DMS 273 treated with DMSO at 0.1 percent for 48 hours (cell line): ENCODE results near the gene TRIM28.
"Not testable (repeated sequence)": the region's sequence is repeated elsewhere in the genome, so short reads cannot be mapped to it uniquely, and the experiment has no call there.

Experiments used
- DNase-seq: peaks from one replicate; lab custom pipeline; 2025; lab: John Stamatoyannopoulos, UW

TRIM28 gene

DNA sequence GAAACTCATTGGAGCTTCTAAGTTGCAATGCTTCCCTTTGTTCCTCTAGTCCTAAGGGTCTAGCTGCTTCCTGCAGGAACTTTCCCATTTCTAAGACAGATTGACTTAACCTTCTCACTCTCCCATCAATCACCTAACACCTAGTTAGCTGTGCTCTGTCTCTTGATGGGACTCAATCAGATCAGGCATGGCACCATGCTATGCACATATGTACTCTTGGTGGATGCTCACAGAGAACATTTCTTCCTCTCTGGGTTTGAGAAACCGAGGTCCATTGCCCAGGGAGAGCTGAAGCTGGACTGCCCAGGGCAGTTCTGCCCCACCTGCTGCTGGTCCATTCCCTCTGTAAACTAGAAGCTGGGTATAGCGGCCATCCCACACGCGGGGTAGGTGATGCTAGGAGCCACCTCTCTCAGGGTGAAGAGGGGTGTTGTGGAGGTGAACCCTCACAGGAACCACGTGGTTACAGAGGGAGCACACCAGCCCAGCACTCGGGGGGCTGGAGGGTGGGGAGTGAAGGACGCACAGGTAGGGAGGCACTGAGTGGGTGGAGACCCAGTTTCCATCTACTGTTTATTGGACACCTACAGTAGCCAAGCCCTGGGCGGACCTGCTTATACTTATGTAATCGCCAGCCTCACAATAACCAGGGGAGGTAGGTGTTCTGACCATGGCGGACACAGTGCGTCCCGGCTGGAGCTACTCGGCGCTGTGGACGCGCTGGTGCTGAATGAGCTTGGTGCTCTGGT, 17.7 kb downstream of the TRIM28 start:
- no peak for DNase-seq

DNA sequence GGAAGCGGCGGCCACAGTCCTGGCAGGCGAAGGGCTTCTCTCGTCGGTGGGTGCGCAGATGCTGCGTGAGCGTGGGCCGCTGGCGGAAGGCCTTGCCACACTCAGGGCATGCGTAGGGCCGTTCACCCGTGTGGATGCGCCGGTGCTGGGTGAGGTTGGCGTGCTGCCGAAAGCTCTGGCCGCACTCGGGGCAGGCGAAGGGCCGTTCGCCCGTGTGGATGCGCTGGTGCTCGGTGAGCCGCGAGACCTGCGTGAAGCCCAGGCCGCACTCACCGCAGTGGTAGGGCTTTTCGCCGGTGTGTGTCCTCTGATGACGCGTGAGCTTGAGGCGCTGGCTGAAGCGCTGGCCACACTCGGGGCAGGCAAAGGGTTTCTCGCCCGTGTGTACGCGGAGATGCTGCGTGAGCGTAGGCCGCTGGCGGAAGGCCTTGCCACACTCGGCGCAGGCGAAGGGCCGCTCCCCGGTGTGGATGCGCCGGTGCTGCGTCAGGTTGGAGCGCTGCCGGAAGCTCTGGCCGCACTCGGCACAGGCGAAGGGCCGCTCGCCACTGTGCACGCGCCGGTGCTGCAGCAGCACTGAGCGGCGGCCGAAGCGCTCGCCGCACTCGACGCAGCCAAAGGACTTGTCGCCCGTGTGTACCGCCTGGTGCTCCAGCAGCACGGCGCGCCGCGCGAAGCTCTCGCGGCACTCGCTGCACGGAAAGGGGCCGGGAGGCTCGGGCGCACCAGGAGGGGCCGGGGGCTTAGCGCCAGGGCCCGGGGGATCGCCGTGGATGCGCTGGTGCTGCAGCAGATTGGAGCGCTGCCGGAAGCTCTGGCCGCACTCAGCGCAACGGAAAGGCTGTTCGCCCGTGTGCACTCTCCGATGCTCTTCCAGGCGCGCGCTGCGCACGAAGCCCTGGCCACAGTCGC, 18.5 kb downstream of the TRIM28 start:
- no peak for DNase-seq

DNA sequence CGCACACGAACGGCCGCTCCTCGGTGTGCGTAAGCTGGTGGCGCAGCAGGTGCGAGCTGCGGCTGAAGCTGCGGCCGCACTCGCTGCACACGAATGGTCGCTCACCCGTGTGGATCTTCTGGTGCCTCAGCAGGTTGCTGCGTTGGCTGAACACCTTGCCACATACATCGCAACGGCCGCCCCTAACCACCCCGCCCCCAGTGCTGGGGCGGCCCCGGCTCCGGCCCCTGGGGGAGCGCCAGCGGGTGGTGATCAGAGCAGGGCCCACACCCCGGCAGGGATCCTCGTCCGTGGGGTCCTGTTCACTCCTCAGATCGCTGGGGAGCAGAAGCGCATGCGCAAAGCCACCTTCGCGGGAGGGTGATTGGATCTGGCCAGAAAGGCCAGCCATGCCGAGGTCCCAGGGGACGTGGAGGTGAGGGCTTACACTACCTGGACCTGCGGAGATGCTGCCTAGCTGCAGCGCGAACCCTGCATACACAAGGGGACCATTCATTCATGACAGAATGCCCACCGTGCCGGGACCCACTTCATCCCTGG, 19.2 kb downstream of the TRIM28 start:
- DNase-seq, result no peak

- DNase-seq, result no peak
Measured at GRCh38 chr19:58563823-58564222, 20.0 kb downstream of the TRIM28 start.

- no peak for DNase-seq
Measured at GRCh38 chr19:58566989-58567388, 23.1 kb downstream of the TRIM28 start.

GRCh38 chr19:58568453-58569130, 24.7 kb downstream of the TRIM28 start:
- no peak for DNase-seq

GRCh38 chr19:58569191-58569942, 25.5 kb downstream of the TRIM28 start:
- DNase-seq, result no peak

DNA sequence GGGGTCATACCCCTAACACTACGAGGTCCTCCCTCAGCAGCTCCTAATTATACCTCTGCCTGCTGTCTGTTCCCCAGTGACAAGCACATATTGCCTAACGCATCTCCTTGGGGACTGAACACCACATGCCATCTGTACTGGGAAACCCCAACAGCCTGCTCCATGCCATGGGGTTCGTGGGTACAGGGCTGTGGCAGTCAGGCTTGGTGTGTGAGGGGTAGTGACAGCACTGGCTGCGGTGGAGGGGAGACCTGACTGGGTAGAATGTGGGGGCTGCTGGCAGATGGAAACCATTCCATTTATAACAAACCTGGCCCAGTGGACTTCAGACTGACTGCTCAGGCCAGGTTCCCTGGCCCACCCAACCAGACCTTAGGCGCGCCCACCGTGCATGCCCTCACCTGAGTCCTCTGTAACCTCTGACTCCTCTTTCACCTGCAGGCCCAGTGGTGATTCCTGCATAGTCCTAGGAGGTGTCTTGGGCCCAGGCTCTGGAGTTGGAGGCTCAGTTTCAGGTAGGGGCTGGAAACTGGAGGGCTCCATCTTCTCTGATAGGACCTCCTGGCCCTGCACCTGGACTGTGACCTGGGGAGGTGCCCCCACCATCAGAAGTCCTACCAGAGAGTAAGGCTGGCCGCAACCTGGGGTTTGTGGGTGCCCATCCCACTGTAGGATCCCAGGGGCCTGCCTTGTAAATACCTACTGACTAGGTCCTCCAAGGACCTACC, 26.2 kb downstream of the TRIM28 start:
- no peak for DNase-seq

- no peak for DNase-seq
Measured at GRCh38 chr19:58570770-58571574, 27.1 kb downstream of the TRIM28 start.

DNA sequence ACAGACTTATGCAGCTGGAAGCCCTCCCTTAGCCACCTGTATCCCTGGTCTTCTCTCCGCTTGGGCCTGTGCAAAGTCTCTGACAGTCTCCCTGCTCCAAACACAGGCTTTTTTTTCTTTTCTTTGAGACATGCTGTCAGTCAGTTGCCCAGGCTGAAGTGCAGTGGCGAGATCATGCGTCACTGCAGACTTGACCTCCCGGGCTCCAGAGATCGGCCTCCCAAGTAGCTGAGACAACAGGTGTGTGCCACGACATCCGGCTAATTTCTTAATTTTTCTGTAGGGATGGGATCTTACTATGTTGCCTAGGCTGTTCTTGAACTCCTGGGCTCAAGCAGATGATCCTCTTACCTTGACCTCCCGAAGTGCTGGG, 27.7 kb downstream of the TRIM28 start:
- no peak for DNase-seq

DNA sequence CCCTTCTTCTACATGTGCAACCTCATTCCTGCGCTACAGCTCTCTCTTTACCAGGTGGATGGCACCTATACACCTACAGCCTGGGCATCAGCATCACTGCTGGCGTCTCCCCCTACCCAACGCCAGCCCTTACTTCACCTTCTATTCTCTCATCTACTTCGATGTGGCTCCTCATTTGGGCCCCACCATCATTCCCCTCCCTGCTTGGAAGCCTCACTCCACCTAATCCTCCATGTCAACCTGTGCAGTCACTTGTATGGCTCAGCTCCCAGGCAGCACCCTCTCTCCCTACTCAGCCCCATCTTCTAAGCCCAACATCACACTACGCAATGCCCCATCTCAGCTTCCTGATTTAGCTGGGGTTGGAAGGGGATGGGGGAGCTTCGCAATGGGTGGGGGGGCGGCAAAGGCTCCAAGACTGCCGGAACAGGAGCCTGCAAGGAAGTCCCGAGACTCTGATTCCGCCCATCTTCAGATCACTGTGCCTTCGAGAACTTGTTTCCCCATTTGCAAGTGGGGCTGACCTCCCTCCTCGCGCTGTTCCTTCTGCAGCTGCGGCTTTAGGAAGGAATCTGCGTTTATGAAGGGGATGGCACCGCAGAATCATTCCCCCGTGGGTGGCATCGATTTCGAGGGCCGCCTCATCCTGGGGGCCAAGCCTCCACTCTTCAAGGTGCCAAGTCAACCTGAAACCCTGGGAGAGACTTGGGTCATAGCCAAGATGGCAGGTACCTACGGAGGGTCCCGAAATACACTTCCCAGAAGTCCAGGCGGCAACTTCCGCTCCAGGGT, 28.4 kb downstream of the TRIM28 start:
- no peak for DNase-seq

DNA sequence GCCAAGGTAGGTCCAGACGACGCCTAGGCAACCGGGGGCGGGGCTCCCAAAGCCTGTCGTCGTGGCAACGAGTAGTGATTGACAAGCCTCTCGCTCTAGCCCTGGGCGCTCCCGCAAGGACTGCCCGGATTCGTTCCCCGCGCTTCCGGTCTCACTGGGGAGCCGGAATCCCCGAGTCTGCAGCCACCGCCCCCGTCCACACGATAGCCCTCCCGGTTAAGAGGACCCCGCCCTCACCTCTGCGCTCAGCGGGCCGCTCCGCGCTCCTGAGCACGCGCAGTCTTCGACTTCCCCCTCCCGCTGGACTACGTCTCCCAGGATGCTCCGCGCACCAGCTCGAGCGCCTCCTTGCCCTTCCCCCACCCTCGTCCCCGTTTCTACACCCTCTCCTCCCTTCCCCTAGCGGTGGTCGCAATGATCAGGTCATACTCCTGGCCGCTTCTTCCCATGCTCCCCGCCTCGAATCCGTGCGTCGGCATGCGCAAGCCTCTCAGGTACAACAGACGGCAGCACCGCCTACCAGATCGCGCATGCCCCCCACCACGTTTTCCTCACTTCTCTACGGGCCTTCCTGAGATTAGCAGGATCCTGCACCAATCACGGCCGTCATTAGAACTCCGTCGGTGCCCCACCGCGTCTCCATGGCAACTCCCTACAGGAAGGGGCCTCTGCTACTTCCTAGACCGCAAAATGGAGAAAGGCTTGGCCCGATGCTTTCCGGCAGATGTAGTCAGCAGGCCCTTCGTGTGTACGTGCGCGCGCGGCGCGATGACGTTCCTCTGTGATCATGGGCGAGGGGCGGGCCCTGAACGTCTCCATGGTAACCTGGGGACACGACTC, 29.2 kb downstream of the TRIM28 start, which contains the start of gene MZF1:
Gene MZF1, minus strand, starts transcription at position 518 of the 840 bp plus-strand sequence. CDS start 1,946 bp downstream, outside the sequence.
- no peak for DNase-seq

DNA sequence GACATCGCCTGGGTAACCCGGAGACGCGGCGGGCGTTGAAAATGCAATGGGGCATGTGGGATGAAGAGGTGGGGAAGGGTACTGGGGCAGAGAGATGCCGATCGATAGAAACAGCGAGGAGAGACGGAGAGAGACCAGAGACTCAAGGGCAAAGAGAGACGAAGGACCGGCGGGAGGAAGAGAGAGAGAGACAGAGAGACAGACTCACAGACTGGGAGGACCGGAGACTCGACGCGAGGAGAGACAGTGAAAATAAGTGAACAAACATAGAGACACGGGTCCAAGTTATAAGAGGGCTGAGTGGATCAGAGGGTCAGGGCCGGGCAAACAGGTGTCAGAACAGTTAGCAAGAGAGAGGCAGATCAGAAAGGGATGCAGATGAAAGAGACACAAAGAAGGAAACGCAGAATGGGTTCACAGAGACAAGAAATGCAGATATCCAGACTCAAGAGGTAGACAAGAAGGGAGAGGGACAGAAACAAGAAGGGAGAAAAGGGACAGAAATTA, 29.8 kb downstream of the TRIM28 start:
- DNase-seq, result no peak

DNA sequence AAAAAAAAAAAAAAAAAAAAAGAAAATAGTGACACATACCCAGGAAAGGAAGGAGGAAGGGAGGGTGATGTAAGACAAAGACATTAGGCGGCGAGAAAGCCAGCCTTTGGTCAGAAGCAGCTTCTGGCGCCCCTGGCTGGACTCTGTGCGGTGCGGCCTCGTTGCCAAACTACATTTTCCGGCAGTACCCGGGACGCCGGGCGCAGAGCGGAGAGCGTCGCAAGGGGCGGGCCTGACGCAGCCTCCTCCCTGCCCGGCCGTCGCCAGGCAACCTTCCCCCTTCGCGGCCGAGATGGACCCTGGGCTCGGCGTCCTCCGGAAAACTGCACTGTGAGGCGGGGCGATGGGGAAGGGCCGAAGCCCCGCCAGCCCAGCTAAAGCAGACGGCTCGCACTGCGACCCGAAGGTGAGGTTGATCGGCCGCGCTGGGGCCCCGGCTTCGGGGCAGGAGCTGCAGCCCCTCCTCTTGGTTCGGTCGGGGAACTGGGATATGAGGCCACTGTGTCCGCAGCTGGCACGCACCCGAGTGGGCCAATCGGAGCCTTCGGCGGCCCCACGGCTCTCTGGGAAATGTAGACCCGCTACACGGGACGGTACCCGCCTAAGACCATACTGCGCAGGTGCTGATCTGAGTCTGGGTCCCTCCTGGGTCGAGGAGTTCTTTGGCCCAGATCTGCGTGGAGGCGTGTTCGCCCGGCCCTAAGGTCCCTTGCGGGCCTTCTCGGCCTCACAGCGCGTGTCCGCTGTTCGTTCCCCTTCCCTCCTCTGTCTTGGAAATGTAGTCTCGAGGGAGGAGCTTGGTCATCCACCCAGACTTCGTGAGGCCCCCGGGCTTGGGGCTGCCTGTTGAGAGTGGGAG, 31.5 kb downstream of the TRIM28 start:
- no peak for DNase-seq

- DNase-seq, result not testable (repeated sequence)
Measured at GRCh38 chr19:58577581-58577980, 33.7 kb downstream of the TRIM28 start.

DNA sequence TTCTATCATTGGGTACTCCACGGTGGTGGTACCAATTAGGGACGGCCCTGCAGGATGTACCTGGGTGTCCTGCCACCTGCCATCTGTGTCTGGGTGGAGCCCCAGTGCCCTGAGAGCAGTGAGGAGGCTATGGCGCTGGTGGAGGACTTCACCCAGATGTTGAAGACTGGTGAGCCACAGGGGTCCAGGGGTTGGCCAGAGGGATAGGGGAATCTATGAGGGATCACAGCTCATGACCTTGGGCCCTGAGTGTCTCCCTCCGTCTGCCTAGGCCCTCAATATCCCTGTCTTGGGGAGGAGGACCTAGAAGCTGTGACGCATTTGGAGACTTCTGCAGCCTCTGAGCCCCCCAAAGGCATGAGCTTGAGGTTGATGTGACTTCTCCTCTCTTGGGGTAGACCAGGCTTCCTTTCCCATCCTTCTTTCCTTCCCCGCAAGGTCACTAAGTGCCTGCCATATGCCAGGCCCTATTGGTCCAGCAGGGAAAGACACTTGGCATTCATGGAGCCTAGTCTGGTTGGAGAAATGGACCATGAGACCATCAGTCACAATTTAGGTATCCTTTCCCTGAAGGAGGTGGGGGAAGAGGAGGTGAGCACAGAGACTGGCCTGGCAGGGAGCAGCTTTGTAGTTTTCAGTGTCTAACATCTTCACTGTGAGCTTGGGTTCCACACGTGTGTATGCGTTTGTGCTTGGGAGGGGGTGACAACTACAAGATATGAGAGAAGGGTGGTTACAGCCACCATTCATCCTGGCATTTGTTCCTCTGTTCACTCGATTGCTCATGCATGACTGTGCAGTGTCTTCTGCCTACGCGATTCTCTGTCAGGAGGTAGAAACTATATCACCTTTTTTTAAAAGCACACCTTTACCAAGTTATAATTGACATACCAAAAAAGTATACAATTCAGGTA, 34.4 kb downstream of the TRIM28 start:
- DNase-seq, result no peak
